Inflammatory macrophage treated with lipopolysaccharide for 4 hours (primary cell): ENCODE data around the gene DIRAS1.
"Not testable (repeated sequence)": the region's sequence is repeated elsewhere in the genome, so short reads cannot be mapped to it uniquely, and the experiment has no call there.

Experiments
- DNase-seq: peaks from one replicate; pipeline ENCODE4 v3.0.0-alpha.2; 2020

DIRAS1 gene

DNA sequence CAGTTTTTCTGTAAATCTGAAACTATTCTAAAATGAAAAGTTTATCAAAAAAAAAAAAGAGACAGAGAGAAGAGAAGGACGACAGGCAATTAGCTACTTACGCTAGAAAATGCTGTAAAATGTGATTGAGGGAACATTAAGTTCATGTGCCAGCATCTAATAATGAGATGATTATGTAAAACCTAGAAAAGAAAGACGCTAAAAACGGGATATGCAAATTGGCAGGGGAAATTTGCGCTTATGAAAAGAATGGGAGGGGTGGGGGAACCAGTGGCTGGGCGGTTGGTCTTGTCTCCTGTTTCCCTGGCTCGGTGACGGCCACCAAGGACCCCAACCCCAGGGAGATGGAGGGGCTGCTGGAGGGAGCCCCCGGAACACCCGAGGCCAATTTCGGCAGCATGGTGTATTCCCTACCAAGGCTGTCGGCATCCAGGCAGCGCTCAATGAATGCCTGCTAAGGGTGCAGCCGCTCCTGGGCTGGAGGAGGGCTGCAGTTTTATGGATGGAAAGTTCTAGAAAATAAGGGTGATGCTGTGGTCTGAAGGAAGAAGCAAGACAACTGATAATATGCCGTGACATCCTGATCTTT lies 52.9 kb downstream of the DIRAS1 start:
- DNase-seq: no peak

GRCh38 chr19:2667349-2667748 lies 53.8 kb downstream of the DIRAS1 start:
- not testable (repeated sequence) for DNase-seq

DNA sequence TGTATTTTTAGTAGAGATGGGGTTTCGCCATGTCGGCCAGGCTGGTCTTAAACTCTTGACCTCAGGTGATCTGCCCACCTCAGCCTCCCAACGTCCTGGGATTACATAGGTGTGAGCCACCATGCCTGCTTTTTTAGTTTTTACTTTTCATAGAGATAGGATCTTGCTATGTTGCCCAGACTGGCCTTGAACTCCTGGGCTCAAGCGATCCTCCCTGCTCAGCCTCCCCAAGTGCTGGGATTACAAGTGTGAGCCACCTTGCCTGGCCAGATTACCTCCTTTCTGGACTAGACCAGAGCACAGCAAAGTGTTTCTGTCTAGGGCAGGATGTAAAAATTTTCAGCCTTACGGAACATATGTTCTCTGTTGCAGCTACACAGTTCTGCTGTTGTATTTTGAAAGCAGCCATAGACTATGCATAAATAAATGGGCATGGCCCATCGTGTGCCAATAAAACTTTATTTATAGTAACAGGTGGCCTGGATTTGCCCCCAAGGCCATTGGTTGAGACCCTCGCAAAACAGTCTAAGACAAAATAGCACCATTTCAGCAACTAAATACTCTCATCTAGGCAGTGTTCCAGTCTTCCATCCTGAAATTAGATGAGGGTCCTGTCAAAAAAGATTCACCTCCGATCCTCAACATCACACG lies 54.7 kb downstream of the DIRAS1 start:
- no peak for DNase-seq

GRCh38 chr19:2665103-2665502 lies 56.1 kb downstream of the DIRAS1 start:
- no peak for DNase-seq
